Measurements from ENCODE around the gene ENDOU.

- no peak for TF ChIP-seq CTCF (IDR thresholded peaks at IDR 0.05)
- no peak for TF ChIP-seq POLR2A (IDR thresholded peaks at IDR 0.05)
- TF ChIP-seq EP300 (IDR thresholded peaks at IDR 0.05) = no peak
Observed at GRCh38 chr12:47762850-47763465, 37.7 kb upstream of the ENDOU start.

Measured in gastroesophageal sphincter (tissue), 3 donors.